Activated CD8-positive, alpha-beta memory T cell treated with anti-CD3 and anti-CD28 coated beads for 4 hours (primary cell): ENCODE measurements around the gene C2orf80.
"Not testable (repeated sequence)": the region's sequence is repeated elsewhere in the genome, so short reads cannot be mapped to it uniquely, and the experiment has no call there.

Experiments
- DNase-seq, 2 donors: peaks; one replicate each; pipeline ENCODE4 v3.0.0-alpha.2; 2020; ENCODE audit warnings: low read depth in 2 of 2

The C2orf80 gene

DNA sequence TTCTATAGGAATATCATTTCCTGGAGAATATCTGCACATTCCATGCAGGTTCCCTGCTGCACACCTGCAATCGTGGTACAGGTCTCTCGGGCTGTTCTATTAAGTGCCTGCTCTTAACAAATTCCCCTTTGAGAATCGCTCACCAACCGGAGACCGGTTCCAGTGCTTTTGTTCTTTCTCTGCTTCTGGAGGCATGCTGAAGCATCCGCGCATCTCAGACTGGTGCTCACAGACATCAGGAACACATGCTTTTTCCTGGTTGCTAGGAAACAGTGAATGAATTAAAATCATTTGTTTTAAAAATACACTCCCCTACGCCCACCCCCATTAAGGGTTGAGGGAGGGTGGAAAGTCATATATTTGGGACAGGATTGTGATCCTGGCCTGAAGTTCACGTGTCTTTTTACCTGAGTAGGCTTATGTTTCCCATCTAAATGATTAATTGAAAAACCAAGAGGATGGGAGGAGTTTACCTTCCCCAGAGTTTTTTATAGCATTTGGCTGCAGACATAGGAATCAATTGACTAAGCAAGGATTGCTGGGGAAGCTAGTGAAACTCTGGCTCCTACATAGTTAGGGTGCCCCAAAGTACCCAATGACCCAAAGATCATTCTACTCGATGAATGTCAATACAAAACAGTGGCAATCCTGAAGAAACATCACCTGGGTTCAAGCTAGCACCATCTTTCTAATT lies at the start of gene C2orf80:
Gene C2orf80, minus strand, starts transcription at position 221 of the 694 bp plus-strand sequence. CDS start 3,044 bp downstream, outside the sequence.
- DNase-seq, result no peak

DNA sequence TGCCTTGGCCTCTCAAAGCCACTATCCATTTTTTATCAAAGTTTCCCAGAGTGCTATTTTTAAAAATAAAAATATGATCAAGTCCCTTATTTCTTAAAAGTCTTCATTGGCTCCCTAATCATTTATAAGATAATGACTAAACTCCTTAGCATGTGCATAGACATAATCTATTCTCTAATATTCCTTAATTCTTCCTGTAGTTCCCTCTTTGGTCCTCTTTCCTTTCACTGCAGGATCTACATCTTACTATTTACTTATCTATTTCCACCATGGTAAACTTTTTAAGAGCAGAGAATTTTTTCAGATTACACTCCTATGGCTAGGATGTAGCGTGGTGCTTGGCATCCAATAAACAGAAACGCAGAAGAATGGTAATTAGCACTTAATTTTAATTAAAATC lies 46.0 kb upstream of the C2orf80 start:
- no peak for DNase-seq

DNA sequence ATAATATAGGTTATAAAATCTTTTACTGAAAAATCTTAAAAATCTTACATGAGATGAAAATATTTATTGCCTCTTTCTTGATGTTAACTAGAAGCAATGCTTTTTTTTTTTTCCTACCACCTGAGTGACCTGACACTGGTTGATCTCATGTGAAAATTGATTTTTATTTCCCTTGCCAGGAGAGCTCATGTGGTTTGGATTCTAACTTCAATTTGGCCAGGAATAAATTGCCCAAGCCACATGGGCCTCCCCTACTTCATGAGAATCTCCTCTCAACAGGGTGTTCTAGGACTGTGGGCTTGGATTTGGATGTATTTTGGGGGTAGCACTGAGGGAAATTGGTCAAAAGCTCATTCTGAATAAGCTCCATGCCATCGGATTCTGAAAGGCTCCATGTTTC lies 45.0 kb upstream of the C2orf80 start:
- DNase-seq, result no peak

DNA sequence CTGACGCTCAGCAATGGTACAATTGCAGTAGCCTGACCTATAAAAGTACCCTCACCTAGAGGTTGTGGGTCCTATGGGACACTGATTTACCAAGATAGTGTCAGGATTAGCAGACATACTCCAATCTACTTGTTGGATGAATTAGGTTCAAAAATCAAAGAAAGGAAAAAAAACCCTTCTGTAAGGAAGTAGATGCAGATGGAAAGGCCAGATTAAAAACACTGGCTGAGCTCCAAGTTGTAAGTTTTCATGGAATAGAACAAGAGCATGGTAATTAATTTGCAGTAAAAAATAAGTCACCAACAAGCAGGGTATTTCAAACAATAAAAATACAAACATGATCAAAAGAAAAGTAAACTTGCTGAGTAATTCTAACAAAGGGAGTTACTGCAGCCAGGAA lies 38.6 kb upstream of the C2orf80 start:
- DNase-seq, result no peak

DNA sequence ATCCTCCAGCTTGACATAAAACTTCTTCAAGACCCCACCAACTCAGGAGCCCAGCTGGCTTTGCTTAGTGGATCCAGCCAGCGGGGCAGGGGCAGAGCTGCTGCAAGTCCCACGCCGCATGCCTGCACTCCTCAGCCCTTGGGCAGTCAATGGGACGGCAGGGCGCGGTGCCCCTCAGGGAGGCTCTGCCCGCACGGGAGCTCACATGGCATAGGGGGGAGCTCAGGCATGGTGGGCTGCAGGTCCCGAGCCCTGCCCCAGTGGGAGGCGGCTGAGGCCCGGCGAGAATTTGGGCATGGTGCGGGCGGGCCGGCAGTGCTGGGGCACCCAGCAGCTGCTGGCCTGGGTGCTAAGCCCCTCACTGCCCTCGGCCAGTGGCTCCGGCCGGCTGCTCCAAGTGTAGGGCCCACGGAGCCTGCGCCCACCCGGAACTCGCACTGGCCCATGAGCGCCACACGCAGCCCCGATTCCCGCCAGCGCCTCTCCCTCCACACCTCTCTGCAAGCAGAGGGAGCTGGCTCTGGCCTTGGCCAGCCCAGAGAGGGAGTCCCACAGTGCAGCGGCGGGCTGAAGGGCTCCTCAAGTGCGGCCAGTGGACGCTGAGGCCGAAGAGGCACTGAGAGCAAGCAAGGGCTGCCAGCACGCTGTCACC lies 37.9 kb upstream of the C2orf80 start:
- no peak for DNase-seq

DNA sequence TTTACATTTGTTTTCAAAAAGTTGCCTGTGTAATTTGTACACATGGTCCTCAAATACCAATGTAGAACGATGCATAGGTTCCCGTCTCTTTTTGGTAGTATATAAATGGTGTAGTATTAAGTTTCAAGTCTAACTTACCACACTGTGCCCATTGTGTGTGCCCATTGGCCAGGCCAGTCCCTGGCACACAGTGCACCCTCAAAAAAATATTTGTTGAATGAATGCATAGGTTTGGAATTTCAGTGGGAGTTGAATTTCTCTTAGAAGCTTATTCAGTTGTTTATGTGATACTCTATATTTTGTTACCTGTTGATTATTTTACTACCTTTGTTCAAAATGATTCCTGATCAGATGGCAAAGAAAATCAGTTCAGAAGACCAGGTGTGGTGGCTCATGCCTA lies 35.0 kb upstream of the C2orf80 start:
- no peak for DNase-seq

DNA sequence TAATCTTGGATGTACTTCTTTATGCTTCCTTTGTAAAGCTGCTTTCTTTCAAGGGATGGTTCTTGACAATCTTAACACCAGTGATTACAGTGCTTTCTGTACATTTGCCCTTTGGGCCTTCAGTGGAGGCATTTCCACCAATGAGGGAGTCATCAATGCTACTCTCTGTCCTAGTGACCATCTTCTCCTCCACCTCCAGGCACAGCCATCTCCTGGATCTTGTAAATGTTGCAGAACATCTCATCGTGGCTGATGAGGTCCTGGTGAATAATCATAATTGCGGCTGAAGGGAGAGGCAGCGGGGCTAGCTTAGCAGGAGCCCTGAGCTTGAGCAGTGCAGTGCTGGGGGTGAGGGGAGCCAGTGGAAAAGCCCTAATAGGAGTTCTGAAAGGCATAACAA lies 32.5 kb upstream of the C2orf80 start:
- no peak for DNase-seq

DNA sequence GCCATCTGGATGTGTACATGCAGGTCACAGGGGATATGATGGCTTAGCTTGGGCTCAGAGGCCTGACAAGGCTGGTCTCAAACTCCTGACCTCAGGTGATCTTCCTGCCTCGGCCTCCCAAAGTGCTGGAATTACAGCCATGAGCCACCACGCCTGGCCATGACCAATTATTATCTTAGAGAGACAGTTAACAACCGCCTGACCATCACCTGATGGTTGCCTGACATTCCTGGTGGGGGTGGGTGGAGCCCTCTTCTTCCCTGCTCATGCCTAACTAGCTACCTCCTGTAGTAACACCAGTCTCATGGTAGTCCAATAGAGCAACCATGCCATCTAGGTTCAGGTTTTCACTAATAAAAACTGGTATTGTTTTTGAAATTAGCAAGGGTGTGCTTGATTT lies 32.0 kb upstream of the C2orf80 start:
- DNase-seq, result not testable (repeated sequence)

DNA sequence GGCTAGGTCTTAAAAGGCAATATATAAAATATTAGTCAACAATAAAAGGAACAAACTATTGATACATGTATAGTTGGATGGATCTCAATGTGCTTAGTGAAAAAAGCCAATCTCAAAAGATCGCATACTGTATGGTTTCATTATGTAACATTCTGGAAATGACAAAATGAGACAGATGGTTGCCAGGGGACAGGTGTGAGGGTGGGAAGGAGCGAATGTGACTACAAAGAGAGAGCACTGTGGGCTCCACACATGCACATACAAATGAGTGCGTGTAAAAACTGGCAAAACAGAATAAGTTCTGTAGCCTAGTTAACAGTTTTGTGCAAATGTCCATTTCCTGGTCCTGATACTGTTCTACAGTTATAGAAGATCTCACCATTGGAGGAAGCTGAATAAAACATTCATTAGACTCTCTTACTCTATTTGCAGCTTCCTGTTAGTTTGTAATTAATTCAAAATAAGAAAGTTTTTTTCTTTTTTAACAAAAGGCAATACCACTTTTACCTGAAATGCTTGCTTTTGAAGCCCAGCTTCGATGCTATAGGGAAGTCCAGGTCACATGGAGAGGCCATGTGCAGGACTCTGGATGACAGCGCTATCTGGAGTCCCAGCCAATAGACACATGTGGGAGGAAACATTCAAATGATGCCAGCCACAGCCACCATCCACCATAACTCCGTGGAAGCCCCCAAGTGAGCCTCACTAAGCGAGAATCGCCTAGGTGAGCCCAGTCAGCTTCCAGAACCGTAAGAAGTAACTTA lies 21.0 kb upstream of the C2orf80 start:
- DNase-seq, result no peak

DNA sequence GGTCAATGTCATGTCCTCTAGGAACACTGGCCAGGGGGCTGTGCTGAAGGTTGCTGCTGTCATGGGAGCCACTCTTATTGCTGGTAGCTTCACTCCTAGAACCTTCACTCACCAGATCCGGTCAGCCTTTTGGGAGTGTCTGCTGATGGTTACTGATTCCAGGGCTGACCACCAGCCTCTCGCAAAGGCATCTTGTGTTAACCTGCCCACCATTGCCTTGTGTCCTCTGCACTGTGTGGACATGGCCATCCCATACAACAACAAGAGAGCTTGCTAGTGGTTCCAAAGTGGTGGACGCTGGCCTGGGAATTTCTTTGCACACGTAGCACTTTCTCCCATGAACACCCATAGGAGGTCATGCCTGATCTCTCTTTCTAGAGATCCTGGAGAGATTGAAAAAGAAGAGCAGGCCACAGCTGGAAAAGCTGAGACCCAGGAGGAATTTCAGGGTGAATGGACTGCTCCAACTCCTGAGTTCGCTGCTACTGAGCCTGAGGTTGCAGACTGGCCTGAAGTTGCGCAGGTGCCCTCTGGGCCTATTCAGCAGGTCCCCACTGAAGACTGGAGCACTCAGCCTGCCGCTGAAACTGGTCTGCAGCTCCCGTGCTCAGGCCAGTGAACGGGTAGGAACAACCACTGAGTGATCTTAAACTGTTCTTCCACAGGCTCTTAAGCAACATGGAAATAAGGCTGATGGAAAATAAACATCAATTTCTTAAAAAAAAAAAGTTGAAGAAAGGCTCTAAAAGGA lies 18.7 kb upstream of the C2orf80 start:
- no peak for DNase-seq

DNA sequence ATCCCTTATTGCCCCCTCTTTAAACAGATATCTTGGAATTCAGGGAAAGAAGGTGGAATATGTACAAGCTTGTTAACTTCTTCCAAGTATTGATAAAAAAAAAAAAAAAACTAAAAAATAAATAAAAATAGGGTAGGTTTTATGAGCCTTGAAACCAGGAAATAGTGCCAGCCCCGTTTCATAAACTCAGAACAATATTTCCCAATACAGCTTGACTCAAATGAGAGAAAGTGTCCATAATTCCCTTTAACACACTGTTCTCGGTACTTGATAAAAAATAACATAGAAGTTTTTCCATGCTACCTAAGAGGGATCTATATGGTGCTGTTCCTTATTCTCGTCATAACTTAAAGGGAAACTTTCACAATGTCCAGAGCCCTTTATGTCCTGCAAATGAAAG lies 17.9 kb upstream of the C2orf80 start:
- DNase-seq, result no peak

DNA sequence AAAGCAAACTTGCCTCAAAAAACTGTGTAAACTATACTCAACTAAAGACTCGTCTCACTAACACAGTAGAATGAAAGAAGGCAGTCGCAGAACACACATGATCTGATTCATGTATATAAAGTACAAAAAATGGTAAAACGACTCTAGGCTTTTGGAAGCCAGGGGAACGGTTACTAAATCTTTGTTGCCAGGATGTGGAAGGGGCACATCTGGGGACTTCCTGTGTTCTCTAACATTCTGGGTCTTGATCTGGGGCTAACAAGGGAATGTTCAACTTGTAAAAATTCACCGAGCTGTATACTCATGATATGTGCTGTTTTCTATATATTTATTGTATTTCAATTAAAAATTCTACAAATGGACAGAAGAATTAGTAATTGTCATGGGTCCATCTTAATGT lies 14.3 kb upstream of the C2orf80 start:
- no peak for DNase-seq

DNA sequence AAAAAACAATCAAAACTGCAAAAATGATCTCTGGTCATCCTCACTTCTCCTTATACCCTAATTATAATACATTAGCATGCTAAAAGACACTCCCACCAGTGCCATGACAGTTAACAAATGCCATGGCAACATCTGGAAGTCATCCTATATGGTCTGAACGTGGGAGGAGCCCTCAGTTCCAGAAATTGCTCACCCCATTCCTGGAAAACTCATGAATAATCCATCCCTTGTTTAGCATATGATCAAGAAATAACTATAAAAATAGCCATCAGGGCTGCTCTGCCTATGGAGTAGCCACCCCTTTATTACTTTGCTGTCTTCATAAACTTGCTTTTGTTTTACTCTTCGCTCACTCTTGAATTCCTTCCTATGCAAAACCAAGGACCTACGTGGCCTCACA lies 5.7 kb upstream of the C2orf80 start:
- no peak for DNase-seq

DNA sequence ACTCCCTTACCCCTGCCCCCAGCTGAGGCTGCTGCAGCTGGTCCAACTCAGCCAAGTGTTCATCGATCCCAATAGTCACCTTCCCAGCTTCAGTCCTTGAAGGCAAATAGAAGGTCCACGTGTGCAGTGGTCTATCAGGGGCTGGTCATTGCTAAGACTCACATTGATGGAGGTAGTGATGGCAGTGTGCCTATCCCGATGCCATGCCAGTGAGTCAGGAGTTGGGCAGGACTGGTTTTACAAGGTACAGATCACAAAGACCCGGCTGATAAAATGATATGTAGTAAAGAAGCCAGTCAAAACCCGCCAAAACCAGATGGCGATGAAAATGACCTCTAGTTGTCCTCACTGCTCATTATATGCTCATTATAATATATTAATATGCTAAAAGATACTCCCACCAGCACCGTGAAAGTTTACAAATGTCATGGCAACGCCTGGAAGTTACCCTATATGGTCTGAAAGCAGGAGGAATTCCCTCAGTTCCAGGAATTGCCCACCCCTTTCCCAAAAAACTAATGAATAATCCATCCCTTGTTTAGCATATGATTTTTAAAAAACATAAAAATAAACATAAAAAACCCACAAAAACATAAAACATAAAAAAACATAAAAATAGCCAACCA lies 2.9 kb upstream of the C2orf80 start:
- no peak for DNase-seq

DNA sequence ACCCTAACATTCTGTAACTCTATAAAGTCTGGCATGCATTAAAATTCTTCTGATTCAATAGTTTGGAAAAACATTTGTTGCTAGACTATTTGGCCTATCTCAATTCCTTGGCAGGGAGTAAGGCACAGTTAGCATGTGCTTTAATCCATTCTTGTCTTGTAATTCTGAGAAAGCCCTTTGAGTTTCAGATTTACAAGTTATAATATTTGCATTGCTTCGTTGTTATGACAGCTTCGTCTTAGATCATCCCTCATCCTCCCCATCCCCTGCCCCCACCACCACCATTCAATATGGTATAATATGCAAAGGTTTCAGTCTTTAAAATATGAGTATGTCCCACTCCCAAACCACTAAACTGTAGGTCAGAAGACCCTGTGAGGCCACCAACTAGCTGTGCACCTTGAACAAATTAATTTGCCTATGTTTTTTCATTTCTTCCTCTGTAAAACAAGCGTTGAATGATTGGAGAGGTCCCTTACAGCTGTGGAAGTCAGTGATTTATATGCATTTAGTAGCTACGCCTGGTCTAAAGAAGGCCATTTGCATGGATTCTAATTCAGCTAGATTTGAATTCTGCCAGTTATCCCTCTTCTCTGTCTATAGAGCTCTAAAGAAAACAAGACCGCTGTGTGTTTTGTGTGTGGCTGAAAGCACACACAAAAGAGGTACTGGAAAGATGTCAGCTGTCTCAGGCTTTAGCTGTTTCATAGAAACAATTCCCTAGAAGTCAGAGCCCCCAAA lies 591 bp downstream of the C2orf80 start:
- DNase-seq, result no peak

DNA sequence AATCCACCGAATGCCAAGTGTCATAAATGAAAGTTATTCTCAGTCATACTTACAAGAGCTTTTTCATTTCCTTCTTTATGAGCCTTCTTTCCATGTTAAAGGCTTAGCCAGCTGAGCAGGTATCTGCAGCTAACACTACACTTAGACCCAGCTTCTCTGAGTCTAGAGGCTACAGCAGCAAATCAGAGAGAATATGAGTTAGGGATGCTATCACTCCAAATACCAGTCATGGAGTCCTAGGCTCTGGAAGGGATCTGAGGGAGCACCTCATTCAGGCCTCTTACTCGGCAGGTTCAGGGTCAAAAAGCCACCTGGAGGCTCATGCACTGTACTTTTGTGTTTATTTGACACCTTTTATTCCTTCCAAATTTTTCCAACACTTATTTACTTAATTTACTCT lies 2.9 kb downstream of the C2orf80 start:
- DNase-seq, result no peak

DNA sequence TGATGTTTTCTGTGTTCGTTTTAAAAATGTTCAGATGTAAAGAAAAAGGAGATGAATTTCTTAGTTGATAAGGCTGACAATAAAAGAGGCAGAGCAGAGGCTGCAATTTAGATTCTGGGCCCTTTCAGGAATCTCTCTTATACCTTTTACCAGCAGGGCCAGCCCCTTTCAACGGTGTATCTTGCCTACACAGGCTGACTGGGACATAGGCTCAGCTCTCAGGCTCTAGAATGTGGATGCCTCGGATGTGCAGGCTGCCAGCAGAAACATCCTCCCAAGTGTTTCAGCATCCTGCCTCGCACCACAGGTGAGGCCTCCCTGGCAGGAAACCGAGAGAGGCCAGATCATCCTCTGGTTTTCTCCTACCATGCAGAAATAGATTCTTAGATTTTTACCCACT lies 3.4 kb downstream of the C2orf80 start:
- DNase-seq, result no peak

DNA sequence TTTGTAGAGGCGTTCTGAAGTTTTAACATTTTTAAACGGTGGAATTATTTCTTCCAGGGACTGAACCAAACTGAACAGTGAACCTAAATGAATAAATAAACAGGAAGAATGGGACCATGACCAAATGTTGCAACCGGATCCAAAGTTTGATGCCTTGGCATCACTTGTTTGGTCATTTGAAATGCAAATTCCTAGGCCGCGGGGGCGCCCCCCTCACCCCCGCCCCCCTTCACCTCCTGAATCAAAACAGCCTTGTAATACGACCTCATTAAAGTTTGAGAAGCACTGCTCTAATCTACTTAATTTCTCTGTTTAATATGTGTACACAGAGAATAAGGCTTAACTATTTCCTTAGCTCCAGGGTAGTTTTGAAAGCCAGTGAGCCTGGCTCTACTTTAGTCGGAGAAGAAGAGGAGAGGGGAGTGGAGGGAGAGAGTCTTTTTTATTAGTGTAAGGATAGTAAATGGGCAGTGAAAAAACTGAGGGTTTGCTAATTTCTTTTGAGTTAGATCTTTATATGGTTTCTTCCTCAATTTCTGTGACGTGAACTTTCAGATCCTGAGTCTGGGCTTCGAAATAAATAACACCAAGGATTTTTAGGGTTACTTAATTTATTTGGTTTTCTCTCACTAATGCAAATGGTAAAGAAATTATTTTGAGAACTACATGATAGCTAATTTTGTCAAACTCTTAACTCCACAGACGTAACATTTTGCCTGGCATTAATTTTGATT lies 5.7 kb downstream of the C2orf80 start:
- DNase-seq, result no peak

DNA sequence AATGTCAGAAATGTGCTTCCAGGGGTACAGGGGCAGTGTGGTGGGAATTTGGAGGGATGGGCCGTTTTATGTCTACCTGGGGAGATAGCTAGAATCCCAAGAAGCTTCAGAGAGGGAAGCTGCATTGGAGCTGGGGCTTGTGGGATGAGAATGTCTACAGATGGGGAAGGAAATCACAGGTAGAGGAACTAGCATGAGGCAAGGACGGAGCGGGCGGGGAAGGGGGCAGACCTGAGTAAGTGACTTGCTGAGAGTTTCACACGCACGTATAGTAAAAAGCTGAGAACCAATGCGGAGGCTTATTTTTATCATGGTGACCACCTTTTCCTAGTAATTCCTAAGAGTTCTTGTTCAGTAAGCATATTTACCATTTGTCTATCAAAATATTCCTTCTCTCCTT lies 6.3 kb downstream of the C2orf80 start:
- DNase-seq, result no peak

DNA sequence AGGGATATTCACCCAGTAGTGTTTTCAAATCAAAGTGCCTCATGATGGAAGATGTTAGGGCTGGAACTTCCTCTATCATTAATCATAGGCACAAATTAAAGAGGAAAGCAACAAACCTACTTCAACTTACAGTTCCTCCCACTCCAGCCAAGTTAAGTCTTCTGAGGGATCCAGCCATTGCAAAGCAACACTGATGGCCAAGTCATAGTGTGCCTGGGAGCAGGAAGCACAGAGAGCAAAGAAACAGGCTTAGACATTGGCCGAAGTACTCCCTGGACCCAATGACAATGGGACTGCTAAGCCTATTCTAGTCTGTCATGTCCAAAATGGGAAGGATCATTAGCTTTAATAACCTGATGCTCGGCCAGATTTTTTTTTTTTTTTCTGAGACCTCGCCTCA lies 7.0 kb downstream of the C2orf80 start:
- no peak for DNase-seq
